Activated T-helper 9 cell treated with anti-CD3 and anti-CD28 coated beads, Interleukin-2, amount 50 U/mL, for 16 hours (primary cell): Measurements from ENCODE around the gene DHX35.
"Not testable (repeated sequence)": the region's sequence is repeated elsewhere in the genome, so short reads cannot be mapped to it uniquely, and the experiment has no call there.

Source experiments
- DNase-seq: peaks from one replicate; pipeline ENCODE4 v3.0.0-alpha.2; 2020; ENCODE audit warnings: low read depth

DHX35 gene

DNA sequence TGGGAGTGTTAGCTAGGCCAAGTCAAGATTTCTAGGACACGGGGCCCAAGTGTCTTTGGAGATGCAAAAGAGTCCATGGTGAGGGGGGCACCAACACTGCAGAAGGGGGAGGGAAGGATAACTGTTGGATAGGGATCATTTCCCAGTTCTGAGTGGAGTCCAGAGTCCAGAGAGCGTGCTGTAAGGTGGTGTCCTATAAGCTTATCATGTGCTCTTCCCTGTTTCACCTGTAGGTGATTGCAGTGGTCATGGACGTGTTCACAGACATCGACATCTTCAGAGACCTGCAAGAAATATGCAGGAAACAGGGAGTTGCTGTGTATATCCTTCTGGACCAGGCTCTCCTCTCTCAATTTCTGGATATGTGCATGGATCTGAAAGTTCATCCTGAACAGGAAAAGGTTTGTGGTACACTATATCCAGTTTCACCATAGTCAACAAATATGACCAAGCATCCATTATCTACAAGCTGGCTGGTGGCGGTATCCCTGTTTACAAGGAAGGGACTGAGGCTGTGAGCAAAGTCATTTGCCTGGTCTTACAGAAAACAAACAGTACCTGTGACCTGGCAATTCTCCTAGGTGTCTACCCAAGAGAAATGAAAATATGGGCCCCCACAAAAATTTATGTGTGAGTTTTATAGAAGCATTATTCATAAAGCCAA lies 20.3 kb upstream of the DHX35 start:
- no peak for DNase-seq

GRCh38 chr20:38945012-38945411 lies 17.1 kb upstream of the DHX35 start:
- DNase-seq: no peak

DNA sequence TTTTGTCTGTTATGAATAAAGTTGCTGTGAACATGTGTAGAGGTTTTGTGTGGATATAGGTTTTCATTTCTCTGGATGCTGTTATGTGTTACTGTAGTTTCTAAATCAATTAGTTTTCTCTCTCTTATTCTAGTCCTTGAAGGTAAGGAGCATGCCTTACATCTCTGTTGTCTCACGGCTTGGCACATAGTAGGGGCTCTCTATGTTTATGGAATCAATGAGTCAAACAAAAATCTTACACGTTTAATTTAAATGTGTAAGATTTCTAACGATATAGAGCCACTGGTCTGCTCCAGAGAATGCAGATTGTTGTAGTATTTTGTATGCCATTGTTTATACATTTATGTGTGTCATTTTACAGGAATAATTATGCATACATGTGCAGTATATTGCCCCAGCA lies 15.3 kb upstream of the DHX35 start:
- no peak for DNase-seq

GRCh38 chr20:38947931-38948362 lies 14.2 kb upstream of the DHX35 start:
- no peak for DNase-seq

DNA sequence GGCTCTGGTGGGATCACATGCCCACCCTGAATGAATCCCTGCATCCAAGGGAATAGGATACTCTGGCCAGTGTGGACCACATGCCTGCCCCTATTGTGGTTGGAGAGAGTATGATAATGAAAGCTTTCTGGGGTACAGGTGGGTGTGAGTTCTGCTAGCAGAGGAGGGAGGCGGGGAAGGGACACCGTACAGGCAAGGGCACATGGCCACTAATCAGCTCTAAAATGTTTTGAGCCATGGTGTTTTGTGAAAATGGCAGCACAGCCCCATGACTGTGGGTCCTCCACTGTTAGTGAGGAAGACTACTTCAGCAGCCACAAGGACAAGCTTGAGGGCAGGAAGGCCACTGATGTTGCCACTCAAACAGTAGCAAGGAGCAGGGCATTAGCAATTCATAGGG lies 11.9 kb upstream of the DHX35 start:
- no peak for DNase-seq

DNA sequence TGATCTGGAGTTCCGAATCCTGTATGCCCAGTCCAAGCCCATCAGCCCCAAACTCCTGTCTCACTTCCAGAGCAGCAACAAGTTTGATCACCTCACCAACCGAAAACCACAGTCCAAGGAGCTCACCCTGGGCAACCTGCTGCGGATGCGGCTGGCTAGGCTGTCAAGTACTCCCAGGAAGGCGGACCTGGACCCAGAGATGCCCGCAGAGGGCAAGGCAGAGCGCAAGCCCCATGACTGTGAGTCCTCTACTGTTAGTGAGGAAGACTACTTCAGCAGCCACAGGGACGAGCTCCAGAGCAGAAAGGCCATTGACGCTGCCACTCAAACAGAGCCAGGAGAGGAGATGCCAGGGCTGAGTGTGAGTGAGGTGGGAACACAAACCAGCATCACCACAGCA lies 10.5 kb upstream of the DHX35 start:
- no peak for DNase-seq

DNA sequence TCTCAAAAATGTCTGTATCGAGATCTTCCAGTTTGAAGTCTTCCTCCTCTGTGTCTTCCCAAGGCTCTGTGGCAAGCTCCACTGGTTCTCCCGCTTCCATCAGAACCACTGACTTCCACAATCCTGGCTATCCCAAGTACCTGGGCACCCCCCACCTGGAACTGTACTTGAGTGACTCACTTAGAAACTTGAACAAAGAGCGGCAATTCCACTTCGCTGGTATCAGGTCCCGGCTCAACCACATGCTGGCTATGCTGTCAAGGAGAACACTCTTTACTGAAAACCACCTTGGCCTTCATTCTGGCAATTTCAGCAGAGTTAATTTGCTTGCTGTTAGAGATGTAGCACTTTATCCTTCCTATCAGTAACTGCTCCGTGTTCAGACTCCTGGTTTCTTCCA lies 10.0 kb upstream of the DHX35 start:
- DNase-seq: no peak

GRCh38 chr20:38953630-38954340 lies 8.4 kb upstream of the DHX35 start:
- no peak for DNase-seq

- DNase-seq: no peak
Observed at GRCh38 chr20:38957235-38957876, 4.8 kb upstream of the DHX35 start.

DNA sequence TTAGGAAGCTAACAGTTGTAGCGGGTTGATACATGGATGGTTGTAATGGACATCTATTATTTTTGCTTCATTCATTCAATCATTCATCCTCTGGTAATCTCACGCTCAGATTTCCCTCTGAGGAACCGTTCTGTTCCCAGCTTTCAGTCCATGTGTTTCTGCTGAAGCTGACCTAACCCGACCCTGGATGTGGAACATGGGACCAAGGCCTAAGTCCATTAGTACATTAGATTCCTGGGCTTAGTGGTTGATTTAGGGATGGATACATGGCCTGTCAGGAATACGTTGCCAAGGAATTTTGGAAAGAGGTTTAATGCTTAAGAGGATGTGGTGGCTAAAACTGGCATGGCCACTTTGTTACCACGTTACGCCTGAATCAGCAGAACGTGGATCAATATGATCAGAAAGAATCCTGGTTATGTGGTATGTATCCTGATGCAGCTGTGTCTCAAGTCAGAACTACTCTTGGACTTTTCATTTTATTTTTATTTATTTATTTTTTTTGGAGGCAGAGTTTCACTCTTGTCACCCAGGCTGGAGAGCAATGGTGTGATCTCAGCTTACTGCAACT lies 4.1 kb upstream of the DHX35 start:
- no peak for DNase-seq

GRCh38 chr20:38960187-38960687 lies 1.9 kb upstream of the DHX35 start:
- DNase-seq: not testable (repeated sequence)

DNA sequence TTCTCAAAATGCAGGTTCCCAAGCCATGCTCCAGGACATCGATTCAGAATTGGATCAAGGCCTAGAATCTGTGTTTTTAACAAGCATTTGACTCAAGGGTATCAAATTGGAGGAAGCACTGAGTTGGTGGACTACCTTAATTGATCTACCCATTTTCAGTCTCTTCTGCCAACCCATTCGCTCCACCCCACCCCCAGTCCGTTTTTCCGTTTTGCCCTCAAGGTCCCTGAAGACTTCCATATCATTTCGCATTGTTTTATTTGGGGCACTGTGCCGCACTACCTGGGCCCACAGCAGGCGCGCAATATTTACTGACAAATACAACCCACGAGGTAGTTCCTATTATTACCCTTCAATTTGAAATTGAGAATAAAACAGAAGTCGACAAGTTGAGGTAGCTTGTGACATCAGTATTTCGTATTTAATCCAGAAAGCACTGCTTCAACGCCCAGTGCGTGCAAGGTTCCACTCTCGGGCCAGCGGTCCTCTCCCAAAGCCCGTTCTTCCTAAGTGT lies 557 bp upstream of the DHX35 start:
- no peak for DNase-seq

DNA sequence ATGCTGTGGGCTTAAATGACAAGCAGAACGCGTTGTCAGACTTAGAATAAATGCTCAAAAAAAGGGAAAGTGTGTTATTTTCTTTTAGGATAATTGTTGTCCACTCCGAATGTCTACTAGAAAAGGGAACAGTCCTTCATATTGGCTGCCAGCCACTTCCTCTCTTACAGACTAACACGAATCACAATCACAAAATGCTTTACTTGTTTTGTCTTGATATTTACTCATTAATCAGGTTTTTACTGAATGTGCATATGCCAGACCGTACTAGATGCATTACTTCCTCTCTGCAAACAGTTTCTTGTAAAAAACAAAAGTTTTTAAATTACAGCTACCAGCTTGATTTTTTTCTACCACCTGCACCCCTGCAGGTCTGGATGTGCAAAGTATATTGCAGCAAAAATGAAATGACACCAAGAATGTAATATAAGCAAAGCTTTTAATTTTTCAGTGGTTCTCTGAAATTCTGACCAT lies 821 bp downstream of the DHX35 start:
- no peak for DNase-seq

- no peak for DNase-seq
Observed at GRCh38 chr20:38963745-38964144, 1.6 kb downstream of the DHX35 start.

DNA sequence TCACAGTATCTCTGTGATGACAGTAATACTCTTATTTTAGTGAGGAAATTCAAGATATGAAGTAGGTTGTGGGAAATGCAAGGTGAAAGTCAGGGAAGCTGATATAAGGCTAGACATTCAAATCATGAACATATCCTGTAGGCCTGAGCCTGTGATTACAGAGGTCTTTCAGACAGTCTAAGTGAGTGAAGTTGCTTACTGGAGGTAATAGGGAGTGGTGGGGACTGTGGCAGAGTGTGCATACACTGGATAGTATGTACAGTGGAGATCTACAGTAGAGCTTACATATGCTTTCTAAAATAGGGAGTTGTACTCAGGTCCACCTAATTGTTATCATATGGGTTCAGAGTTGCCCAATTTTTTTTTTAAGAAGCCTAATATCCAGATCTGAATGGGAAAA lies 3.1 kb downstream of the DHX35 start:
- no peak for DNase-seq

DNA sequence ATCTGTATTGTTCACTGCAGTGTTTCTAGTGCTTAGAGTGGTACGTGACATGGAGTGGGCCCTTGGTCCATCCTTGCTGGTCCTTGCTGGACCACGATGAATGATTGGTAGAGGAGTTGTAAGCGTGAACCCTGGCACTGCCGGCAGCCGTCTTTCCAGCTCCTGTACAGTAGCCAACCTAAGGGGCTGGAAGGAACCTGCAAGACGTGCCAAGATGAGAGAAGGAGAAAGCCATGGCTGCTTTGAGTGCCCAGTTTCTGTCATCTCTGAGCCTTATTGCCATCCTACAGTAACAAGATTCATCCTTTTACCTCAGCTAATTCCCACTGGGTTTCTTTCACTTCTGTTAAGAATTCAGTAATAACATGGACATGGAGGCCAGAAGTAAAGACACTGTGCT lies 5.9 kb downstream of the DHX35 start:
- no peak for DNase-seq

- DNase-seq: no peak
Observed at GRCh38 chr20:38969708-38970107, 7.6 kb downstream of the DHX35 start.

GRCh38 chr20:38970302-38970701 lies 8.2 kb downstream of the DHX35 start:
- no peak for DNase-seq

DNA sequence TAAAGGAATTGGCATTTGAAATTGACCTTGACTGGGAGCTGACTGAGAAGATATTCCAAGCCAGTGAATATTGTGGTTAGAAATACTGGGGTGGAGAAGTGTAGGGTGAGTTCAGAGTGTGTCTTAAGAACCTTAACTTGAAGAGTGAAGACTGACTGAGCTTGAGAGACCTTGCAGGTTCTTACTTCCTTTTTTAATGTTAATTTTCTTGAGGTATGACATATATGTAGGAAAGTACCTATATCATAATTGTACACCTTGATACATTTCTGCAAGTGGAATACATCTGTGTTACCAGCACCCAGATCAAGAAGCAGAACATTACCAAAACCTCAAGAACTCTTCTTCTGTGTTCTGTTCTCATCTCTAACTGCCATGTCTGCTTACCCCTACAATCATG lies 11.0 kb downstream of the DHX35 start:
- no peak for DNase-seq

DNA sequence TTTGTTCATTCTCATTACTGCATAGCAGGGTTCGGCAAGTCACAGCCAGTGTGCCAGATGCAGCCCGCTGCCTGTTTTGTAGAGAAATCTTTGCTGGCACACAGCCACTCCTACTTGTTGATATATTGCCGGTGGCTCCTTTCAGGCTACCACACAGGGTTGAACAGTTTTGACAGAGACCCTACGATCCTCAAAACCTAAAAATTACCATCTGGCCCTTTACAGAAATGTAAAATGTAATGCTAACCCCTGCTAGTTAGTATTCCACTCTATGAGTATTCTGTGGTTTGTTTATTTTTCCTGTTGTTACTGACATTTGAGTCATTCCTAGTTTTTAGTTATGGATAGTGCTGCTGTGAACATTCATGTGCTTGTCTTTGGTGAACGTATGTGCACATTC lies 11.5 kb downstream of the DHX35 start:
- no peak for DNase-seq

DNA sequence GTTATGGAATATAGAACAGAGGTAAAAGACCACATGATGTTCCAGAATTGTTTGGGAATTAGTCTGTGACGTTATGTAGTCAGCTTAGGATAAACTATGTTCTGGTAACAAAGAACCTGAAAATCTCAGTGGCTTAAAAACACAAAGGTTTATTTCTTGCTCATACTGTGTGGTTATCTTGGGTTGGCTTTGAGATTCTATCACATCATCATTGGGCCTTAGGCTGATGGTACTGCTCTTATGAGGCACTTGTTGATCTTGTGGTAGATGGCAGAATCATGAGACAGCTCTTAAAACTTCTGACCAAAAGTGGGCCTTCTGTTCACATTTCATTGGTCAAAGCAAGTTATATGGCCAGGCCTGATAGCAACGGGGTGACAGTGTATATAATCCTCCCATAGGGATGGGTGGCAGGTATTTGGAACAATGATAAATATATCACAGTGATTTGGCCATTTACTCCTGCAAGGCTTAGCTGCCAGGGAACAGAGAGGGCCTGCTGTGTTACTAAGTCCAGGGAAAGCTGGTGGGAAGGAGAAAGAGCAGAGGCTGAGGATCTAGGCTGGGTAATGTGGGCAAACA lies 13.5 kb downstream of the DHX35 start:
- no peak for DNase-seq

- no peak for DNase-seq
Observed at GRCh38 chr20:38979434-38979833, 17.3 kb downstream of the DHX35 start.
